ENCODE measurements around the gene LSM6.

GRCh38 chr4:146142768-146143167 lies 32.8 kb upstream of the LSM6 start:
- TF ChIP-seq CTCF (IDR thresholded peaks at IDR 0.05; ENCODE audit: insufficient read depth, low read depth, low read length): no peak
- no peak for TF ChIP-seq EZH2 (IDR thresholded peaks at IDR 0.05; ENCODE audit: insufficient read depth, low read length)
